HFFc6 (cell line): ENCODE data around the gene CCBE1. TPM values are rescaled to one million over a fixed set of nuclear protein-coding genes. Genes with fewer than 3 reads are reported as not detected.
"Not testable (repeated sequence)": the region's sequence is repeated elsewhere in the genome, so short reads cannot be mapped to it uniquely, and the experiment has no call there.

Source experiments
- DNase-seq: peaks from one replicate; pipeline ENCODE4 v3.0.0-alpha.2; 2018
- H3K27ac Mint-ChIP-seq: 2 replicates; pipeline ENCODE4 v1.8.0; 2020; ENCODE audit warnings: mild to moderate bottlenecking, mixed read lengths
- H3K27me3 Mint-ChIP-seq: 2 replicates; pipeline ENCODE4 v1.8.0; 2021; ENCODE audit warnings: mild to moderate bottlenecking, moderate library complexity, mixed read lengths; ENCODE audit not compliant: insufficient read depth
- H3K36me3 Mint-ChIP-seq: 2 replicates; pipeline ENCODE4 v1.8.0; 2021; ENCODE audit warnings: low read depth, mixed read lengths
- H3K4me1 Mint-ChIP-seq: 2 replicates; pipeline ENCODE4 v1.8.0; 2020; ENCODE audit warnings: low read depth, mixed read lengths
- H3K4me3 Mint-ChIP-seq: 2 replicates; pipeline ENCODE4 v1.8.0; 2020; ENCODE audit warnings: mild to moderate bottlenecking, moderate library complexity, mixed read lengths
- H3K9me3 Mint-ChIP-seq: 2 replicates; pipeline ENCODE4 v1.8.0; 2020; ENCODE audit warnings: mild to moderate bottlenecking, mixed read lengths
- CTCF ChIP-seq: fragments of 200-600 bp; sonication (generic); IDR thresholded peaks from 2 replicates; pipeline ENCODE4 v1.5.0; 2021; ENCODE audit warnings: antibody characterized with exemption, mild to moderate bottlenecking
- total RNA-seq, 6 experiments: library from RNA; stranded (reverse); fragmentation: NEBNext Ultra II Directional; extraction: Animal tissue kit (Norgen Biotek cat#: 25700); gene quantifications; 2 replicates in 1 of 6; 3 replicates in 5 of 6; pipeline ENCODE4 v1.2.3, GENCODE V29; 2021

The CCBE1 gene
- total RNA-seq, 6 experiments from 2014 or later = 161 to 223 (median 206) TPM

- peaks cover 1% of the 10 kb centered on the region for H3K27me3 Mint-ChIP-seq
- H3K4me3 Mint-ChIP-seq = no peak overlapping the region
- no peak for TF ChIP-seq CTCF
These were observed 176.5 kb downstream of the CCBE1 start for GRCh38 chr18:59520562-59521355.

GRCh38 chr18:59518705-59519104, 178.5 kb downstream of the CCBE1 start:
- H3K27ac Mint-ChIP-seq = no peak overlapping the region
- peaks cover 47% of the 10 kb centered on the region for H3K4me1 Mint-ChIP-seq
- TF ChIP-seq CTCF = no peak

More at GRCh38 chr18:59520562-59521355, 176.5 kb downstream of the CCBE1 start:
- Mint-ChIP-seq H3K36me3 (peaks cover 14% of the 10 kb centered on the region; the same call in 1 of the 2 replicates), H3K27ac (no peak overlapping the region), H3K4me1 (peaks cover 32% of the 10 kb centered on the region), H3K9me3 (no peaks in the 10 kb centered on the region)
- no peak for DNase-seq

GRCh38 chr18:59517446-59518165, 179.6 kb downstream of the CCBE1 start:
- Mint-ChIP-seq H3K27me3 (peaks cover 1% of the 10 kb centered on the region), H3K36me3 (peaks cover 14% of the 10 kb centered on the region; the same call in 1 of the 2 replicates), H3K4me3 (no peak overlapping the region), H3K9me3 (no peaks in the 10 kb centered on the region), H3K27ac (no peak overlapping the region), H3K4me1 (peaks cover 55% of the 10 kb centered on the region)
- DNase-seq = no peak
- TF ChIP-seq CTCF = no peak

More at GRCh38 chr18:59518705-59519104, 178.5 kb downstream of the CCBE1 start:
- Mint-ChIP-seq H3K4me3 (no peak overlapping the region), H3K9me3 (no peaks in the 10 kb centered on the region), H3K27me3 (peaks cover 1% of the 10 kb centered on the region), H3K36me3 (peaks cover 12% of the 10 kb centered on the region; the same call in 1 of the 2 replicates)
- DNase-seq = no peak

GRCh38 chr18:59516356-59517155, 180.7 kb downstream of the CCBE1 start:
- Mint-ChIP-seq H3K36me3 (peaks cover 16% of the 10 kb centered on the region; the same call in 1 of the 2 replicates), H3K4me1 (peaks cover 65% of the 10 kb centered on the region), H3K27ac (peak overlapping the region; percentile 68), H3K9me3 (no peaks in the 10 kb centered on the region), H3K4me3 (peak overlapping the region; percentile 35), H3K27me3 (peaks cover 1% of the 10 kb centered on the region)
- no peak for TF ChIP-seq CTCF
- DNase-seq = peak; percentile 74

- H3K27ac Mint-ChIP-seq = peak overlapping the region; percentile 68
- H3K9me3 Mint-ChIP-seq, H3K27me3 Mint-ChIP-seq, DNase-seq: not testable (repeated sequence)
- H3K4me1 Mint-ChIP-seq = peaks cover 71% of the 10 kb centered on the region
- peaks cover 11% of the 10 kb centered on the region; the same call in 1 of the 2 replicates for H3K36me3 Mint-ChIP-seq
- peak overlapping the region; percentile 35 for H3K4me3 Mint-ChIP-seq
These were observed 181.3 kb downstream of the CCBE1 start for GRCh38 chr18:59515956-59516355.
